ENCODE data around the gene GABPB1.

GABPB1 gene

DNA sequence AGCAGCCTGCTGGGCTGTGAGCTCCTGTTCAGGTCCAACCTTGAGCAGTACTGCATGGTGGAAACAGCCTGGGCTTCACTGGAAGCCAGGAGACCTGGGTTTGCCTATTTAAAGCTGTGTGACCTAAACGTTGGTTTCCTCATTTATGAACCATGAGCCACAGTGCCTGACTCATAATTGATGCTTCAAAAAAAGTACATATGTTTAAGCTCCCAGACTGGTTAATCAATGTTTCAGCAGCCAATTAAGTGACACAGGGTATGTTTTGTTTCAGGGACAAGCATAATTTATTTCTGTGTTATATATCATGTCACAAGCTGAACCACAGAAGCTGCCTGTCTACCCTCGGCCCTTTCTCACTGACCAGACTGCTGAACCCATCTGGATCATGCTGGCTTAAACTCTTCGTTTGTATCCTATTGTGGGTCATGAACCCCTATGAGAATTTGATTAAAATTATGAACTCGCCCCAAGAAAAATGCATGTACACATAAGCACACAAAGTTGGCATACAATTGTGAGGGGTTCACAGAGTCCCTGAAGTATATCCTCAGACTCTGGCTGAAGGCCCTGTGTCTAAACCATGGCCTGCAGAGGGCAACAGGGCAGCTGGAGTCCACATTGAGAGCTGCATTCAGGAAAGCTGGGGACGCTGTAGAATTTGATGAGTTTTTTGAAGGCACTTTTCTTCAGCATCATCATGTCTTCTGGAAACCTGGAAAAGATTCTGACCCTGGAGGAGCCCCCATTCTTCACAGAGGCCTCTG, 113.1 kb downstream of the GABPB1 start:
- DNase-seq = no peak

DNA sequence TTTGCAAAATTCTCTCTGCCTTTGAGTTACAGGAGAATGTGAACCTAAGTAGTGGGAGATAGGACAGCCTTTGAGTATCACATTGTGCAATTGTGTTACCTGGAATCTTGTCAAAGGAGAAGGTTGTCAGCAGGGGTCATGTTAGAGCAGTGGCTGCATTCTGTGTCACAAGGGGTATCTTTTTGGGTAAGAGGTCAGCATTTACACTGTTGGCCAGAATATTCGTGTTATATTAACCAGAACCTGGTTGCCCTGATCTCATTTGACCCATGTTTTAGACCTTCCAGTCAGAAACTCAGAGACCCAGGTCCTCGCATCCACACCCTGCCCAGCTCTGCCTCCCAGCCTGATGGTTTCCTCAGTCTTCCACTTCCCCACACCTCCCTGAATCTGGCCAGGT, 116.7 kb downstream of the GABPB1 start:
- DNase-seq = no peak

DNA sequence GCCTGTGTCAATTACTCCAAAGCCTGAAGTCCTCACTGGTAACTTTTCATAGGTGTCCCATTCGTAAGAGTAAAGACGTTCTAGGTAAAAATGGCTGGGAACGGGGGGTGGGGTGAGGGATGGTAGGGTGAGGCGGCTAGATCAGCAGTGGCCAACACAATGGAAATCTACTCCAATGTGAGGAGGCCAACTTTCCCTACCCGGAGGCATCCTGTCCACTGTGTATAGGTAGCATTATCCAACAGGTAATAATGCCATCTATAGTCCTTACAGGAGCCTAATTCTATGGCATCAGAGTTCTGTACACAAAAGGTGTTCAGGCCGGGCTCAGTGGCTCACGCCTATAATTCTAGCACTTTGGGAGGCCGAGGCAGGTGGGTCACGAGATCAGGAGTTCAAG, 118.6 kb downstream of the GABPB1 start:
- no peak for DNase-seq

GRCh38 chr15:50235794-50236193, 119.2 kb downstream of the GABPB1 start:
- DNase-seq = no peak

- DNase-seq = no peak
Observed at GRCh38 chr15:50234764-50235163, 120.2 kb downstream of the GABPB1 start.

- DNase-seq = no peak
Observed at GRCh38 chr15:50233192-50233736, 121.7 kb downstream of the GABPB1 start.

DNA sequence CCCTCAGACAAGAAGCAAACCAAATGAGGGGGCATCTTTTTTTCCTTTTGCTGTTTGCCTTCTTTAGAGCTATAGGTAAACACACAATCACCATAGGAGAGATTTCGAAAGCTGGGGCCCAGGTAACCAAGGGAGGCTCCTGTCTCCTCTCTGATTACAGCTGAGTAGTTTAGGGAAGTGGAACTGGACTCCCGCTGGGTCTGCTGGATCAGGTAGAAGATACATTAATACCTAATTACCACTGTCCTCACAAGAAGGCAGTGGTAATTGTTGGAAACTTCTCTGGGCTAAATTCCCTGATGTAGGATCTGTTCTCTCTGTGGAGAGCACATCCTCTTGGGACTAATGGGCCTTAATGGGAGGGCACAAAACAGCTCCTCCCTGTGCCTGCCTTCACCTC, 122.2 kb downstream of the GABPB1 start:
- no peak for DNase-seq

DNA sequence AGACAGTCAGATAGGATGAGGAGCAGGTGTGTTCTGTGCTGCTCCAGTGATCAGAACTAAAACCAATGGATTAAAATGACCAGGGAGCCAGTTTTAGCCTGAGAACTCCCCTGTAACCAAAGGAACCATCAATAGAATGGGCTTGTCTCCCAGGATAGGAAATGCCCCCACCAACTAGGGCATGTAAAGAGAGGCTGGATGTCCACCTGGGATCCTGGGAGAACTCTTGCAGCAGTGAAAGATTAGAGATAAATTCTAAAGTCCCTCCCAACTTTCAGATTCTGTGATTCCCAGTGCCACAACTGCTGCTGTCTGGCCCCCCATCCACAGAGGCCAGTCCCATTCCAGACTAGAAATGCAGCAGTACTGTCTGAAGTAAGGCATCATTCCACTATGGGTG, 123.2 kb downstream of the GABPB1 start:
- DNase-seq = no peak

DNA sequence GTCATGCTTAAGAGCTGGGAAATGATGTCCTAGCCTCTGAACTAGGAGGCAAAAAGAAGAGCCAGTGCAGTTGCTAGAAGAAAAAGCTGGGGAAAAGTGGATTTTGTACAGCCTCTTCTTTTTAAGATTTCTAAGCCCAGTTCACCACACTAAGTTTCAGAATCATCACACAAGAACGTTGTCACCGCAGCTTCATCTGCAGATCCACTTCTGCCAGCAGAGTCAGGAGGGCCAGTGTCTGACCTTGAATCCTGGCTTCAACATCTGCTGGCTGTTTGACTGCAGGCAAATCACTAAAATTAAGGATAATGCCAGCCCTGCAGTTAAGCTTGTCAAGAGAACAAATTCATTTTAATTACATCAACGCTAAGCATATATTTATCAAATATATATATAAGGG, 125.7 kb downstream of the GABPB1 start:
- no peak for DNase-seq

GRCh38 chr15:50228866-50229265, 126.1 kb downstream of the GABPB1 start:
- DNase-seq = no peak

GRCh38 chr15:50227076-50227475, 127.9 kb downstream of the GABPB1 start:
- no peak for DNase-seq

GRCh38 chr15:50225938-50226337, 129.1 kb downstream of the GABPB1 start:
- no peak for DNase-seq
